ENCODE measurements around the gene TMCO6. TPM values are rescaled to one million over a fixed set of nuclear protein-coding genes. Genes with fewer than 3 reads are reported as not detected.
"Not testable (repeated sequence)": the region's sequence is repeated elsewhere in the genome, so short reads cannot be mapped to it uniquely, and the experiment has no call there.

TMCO6 gene
- total and polyA plus RNA-seq, 4 donors, result 12.6 to 55.9 (median 18.7) TPM

- Histone ChIP-seq H3K4me3 (ENCODE audit: low read depth in 1 of 3, low read length in 3 of 3) (no peak overlapping the region), H3K4me1 (ENCODE audit: control insufficient read depth in 4 of 4, insufficient read depth in 4 of 4, low read length in 3 of 4) (no peaks in the 10 kb centered on the region), H3K9ac (ENCODE audit: low read depth in 1 of 2, low read length in 2 of 2) (no peak overlapping the region), H3K9me3 (ENCODE audit: control insufficient read depth in 4 of 4, low read length in 3 of 4) (no peaks in the 10 kb centered on the region), H3K27me3 (ENCODE audit: control insufficient read depth in 4 of 4, insufficient read depth in 4 of 4, low read length in 3 of 4) (no peaks in the 10 kb centered on the region), H3K36me3 (ENCODE audit: control insufficient read depth in 4 of 4, insufficient read depth in 3 of 4, low read depth in 1 of 4, low read length in 3 of 4) (no peaks in the 10 kb centered on the region), H3K27ac (ENCODE audit: low read depth in 1 of 2, low read length in 2 of 2) (no peak overlapping the region)
- 93% methylated on average over 3 of the region's 3 CpGs for WGBS
- no peak for DNase-seq (ENCODE audit: low spot score)
- TF ChIP-seq CTCF (IDR thresholded peaks at IDR 0.05; ENCODE audit: low read depth, low read length, missing input control) (no peak), HNF4G (IDR thresholded peaks at IDR 0.05) (no peak)
These were observed 16.9 kb upstream of the TMCO6 start for GRCh38 chr5:140622301-140622700.

GRCh38 chr5:140623061-140623460 lies 16.2 kb upstream of the TMCO6 start:
- H3K9ac ChIP-seq (ENCODE audit: low read depth in 1 of 2, low read length in 2 of 2); H3K4me1 ChIP-seq (ENCODE audit: control insufficient read depth in 4 of 4, insufficient read depth in 4 of 4, low read length in 3 of 4); DNase-seq (ENCODE audit: low spot score); H3K36me3 ChIP-seq (ENCODE audit: control insufficient read depth in 4 of 4, insufficient read depth in 3 of 4, low read depth in 1 of 4, low read length in 3 of 4); H3K9me3 ChIP-seq (ENCODE audit: control insufficient read depth in 4 of 4, low read length in 3 of 4); H3K27ac ChIP-seq (ENCODE audit: low read depth in 1 of 2, low read length in 2 of 2); H3K27me3 ChIP-seq (ENCODE audit: control insufficient read depth in 4 of 4, insufficient read depth in 4 of 4, low read length in 3 of 4); H3K4me3 ChIP-seq (ENCODE audit: low read depth in 1 of 3, low read length in 3 of 3): not testable (repeated sequence)

GRCh38 chr5:140624886-140625285 lies 14.4 kb upstream of the TMCO6 start:
- not testable (repeated sequence) for H3K4me3 ChIP-seq (ENCODE audit: low read depth in 1 of 3, low read length in 3 of 3); H3K36me3 ChIP-seq (ENCODE audit: control insufficient read depth in 4 of 4, insufficient read depth in 3 of 4, low read depth in 1 of 4, low read length in 3 of 4)

GRCh38 chr5:140627972-140628371 lies 11.3 kb upstream of the TMCO6 start:
- Histone ChIP-seq H3K27me3 (ENCODE audit: control insufficient read depth in 4 of 4, insufficient read depth in 4 of 4, low read length in 3 of 4) (no peaks in the 10 kb centered on the region), H3K4me1 (ENCODE audit: control insufficient read depth in 4 of 4, insufficient read depth in 4 of 4, low read length in 3 of 4) (peaks cover 0 to 15% (median 5%) of the 10 kb centered on the region in 4 donors), H3K9ac (ENCODE audit: low read depth in 1 of 2, low read length in 2 of 2) (no peak overlapping the region), H3K27ac (ENCODE audit: low read depth in 1 of 2, low read length in 2 of 2) (no peak overlapping the region), H3K9me3 (ENCODE audit: control insufficient read depth in 4 of 4, low read length in 3 of 4) (no peaks in the 10 kb centered on the region), H3K36me3 (ENCODE audit: control insufficient read depth in 4 of 4, insufficient read depth in 3 of 4, low read depth in 1 of 4, low read length in 3 of 4) (no peaks in the 10 kb centered on the region), H3K4me3 (ENCODE audit: low read depth in 1 of 3, low read length in 3 of 3) (no peak overlapping the region)
- DNase-seq (ENCODE audit: low spot score), result no peak
- WGBS, result 90% methylated on average over 6 of the region's 6 CpGs
- TF ChIP-seq FOXA1 (IDR thresholded peaks at IDR 0.05) (no peak), NR2F2 (IDR thresholded peaks at IDR 0.05) (no peak), YY1 (IDR thresholded peaks at IDR 0.05) (no peak), HNF4A (conservative IDR thresholded peaks at IDR 0.05) (no peak), ATF3 (IDR thresholded peaks at IDR 0.05) (no peak), CTCF (IDR thresholded peaks at IDR 0.05; ENCODE audit: low read depth, low read length, missing input control) (no peak), ZBTB33 (IDR thresholded peaks at IDR 0.05) (no peak), REST (IDR thresholded peaks at IDR 0.05) (no peak), EGR1 (IDR thresholded peaks at IDR 0.05; ENCODE audit: low read depth in 2 of 2) (no peak), SP1 (IDR thresholded peaks at IDR 0.05) (no peak), JUND (IDR thresholded peaks at IDR 0.05) (no peak), RXRA (IDR thresholded peaks at IDR 0.05) (no peak), RAD21 (IDR thresholded peaks at IDR 0.05) (no peak), MAX (IDR thresholded peaks at IDR 0.05) (no peak)

More at GRCh38 chr5:140624886-140625285, 14.4 kb upstream of the TMCO6 start:
- WGBS, result 92% methylated on average over 10 of the region's 10 CpGs
- DNase-seq (ENCODE audit: low spot score); H3K9ac ChIP-seq (ENCODE audit: low read depth in 1 of 2, low read length in 2 of 2); H3K27me3 ChIP-seq (ENCODE audit: control insufficient read depth in 4 of 4, insufficient read depth in 4 of 4, low read length in 3 of 4); H3K9me3 ChIP-seq (ENCODE audit: control insufficient read depth in 4 of 4, low read length in 3 of 4); H3K27ac ChIP-seq (ENCODE audit: low read depth in 1 of 2, low read length in 2 of 2); H3K4me1 ChIP-seq (ENCODE audit: control insufficient read depth in 4 of 4, insufficient read depth in 4 of 4, low read length in 3 of 4): not testable (repeated sequence)

Measured in liver (tissue), 9 donors.